ENCODE data around the gene BLVRA.
A peak's percentile ranks its signal among the peaks of the same experiment; 100 is the strongest.

Gene BLVRA

GRCh38 chr7:43716598-43716997 is 41.9 kb upstream of the BLVRA start:
- H3K9ac ChIP-seq (ENCODE audit: low read length), result no peak overlapping the region
- H3K4me3 ChIP-seq (ENCODE audit: insufficient read depth, low read length, poor library complexity, severe bottlenecking), result no peak overlapping the region
- no peaks in the 10 kb centered on the region; the same call in 1 of the 2 replicates for H3K36me3 ChIP-seq (ENCODE audit: low read length)
- H4K20me1 ChIP-seq (ENCODE audit: low read depth, low read length), result 0 out of 2 replicates have a peak, but pooled peaks cover 4% of the 10 kb centered on the region
- no peak for TF ChIP-seq CTCF (IDR thresholded peaks at IDR 0.05; ENCODE audit: insufficient read depth, low read length, poor library complexity, severe bottlenecking)
- TF ChIP-seq EZH2phosphoT487 (conservative IDR thresholded peaks at IDR 0.05; ENCODE audit: low read length), result no peak
- H3K27ac ChIP-seq (ENCODE audit: low read depth, low read length), result no peak overlapping the region
- no peaks in the 10 kb centered on the region for H3K9me3 ChIP-seq (ENCODE audit: insufficient read depth, low read length)
- H2AFZ ChIP-seq (ENCODE audit: low read depth, low read length, severe bottlenecking), result no peak overlapping the region
- H3K4me2 ChIP-seq (ENCODE audit: low read depth, low read length, poor library complexity, severe bottlenecking), result no peak overlapping the region
- peaks cover 99% of the 10 kb centered on the region for H3K79me2 ChIP-seq (ENCODE audit: insufficient read depth, low read length)
- no peaks in the 10 kb centered on the region for H3K9me2 ChIP-seq (replicated peaks; ENCODE audit: insufficient read depth, low read length)
- H3F3A ChIP-seq (ENCODE audit: insufficient read depth), result peaks cover 2% of the 10 kb centered on the region; the same call in 1 of the 2 replicates
- no peaks in the 10 kb centered on the region for H3K27me3 ChIP-seq (ENCODE audit: low read length)

GRCh38 chr7:43721193-43721806 is 37.2 kb upstream of the BLVRA start:
- Histone ChIP-seq H3K36me3 (ENCODE audit: low read length) (no peaks in the 10 kb centered on the region), H3K27ac (ENCODE audit: low read depth, low read length) (no peak overlapping the region), H3K4me2 (ENCODE audit: low read depth, low read length, poor library complexity, severe bottlenecking) (peak overlapping the region; percentile 5), H3K9ac (ENCODE audit: low read length) (no peak overlapping the region), H3F3A (ENCODE audit: insufficient read depth) (peaks cover 7% of the 10 kb centered on the region; the same call in 1 of the 2 replicates), H4K20me1 (ENCODE audit: low read depth, low read length) (no peaks in the 10 kb centered on the region), H3K9me3 (ENCODE audit: insufficient read depth, low read length) (no peaks in the 10 kb centered on the region), H2AFZ (ENCODE audit: low read depth, low read length, severe bottlenecking) (no peak overlapping the region), H3K4me3 (ENCODE audit: insufficient read depth, low read length, poor library complexity, severe bottlenecking) (no peak overlapping the region), H3K27me3 (ENCODE audit: low read length) (no peaks in the 10 kb centered on the region), H3K9me2 (replicated peaks; ENCODE audit: insufficient read depth, low read length) (no peaks in the 10 kb centered on the region), H3K79me2 (ENCODE audit: insufficient read depth, low read length) (peaks cover 100% of the 10 kb centered on the region)
- TF ChIP-seq CTCF (IDR thresholded peaks at IDR 0.05; ENCODE audit: insufficient read depth, low read length, poor library complexity, severe bottlenecking), result peak; percentile 90
- no peak for TF ChIP-seq EZH2phosphoT487 (conservative IDR thresholded peaks at IDR 0.05; ENCODE audit: low read length)

GRCh38 chr7:43723007-43723341 is 35.5 kb upstream of the BLVRA start:
- H3K9ac ChIP-seq (ENCODE audit: low read length), result no peak overlapping the region
- H3K36me3 ChIP-seq (ENCODE audit: low read length), result no peaks in the 10 kb centered on the region
- no peaks in the 10 kb centered on the region for H3K27me3 ChIP-seq (ENCODE audit: low read length)
- no peak overlapping the region for H2AFZ ChIP-seq (ENCODE audit: low read depth, low read length, severe bottlenecking)
- no peaks in the 10 kb centered on the region for H4K20me1 ChIP-seq (ENCODE audit: low read depth, low read length)
- no peak overlapping the region for H3K4me3 ChIP-seq (ENCODE audit: insufficient read depth, low read length, poor library complexity, severe bottlenecking)
- H3K27ac ChIP-seq (ENCODE audit: low read depth, low read length), result no peak overlapping the region
- no peaks in the 10 kb centered on the region for H3K9me3 ChIP-seq (ENCODE audit: insufficient read depth, low read length)
- no peaks in the 10 kb centered on the region for H3K9me2 ChIP-seq (replicated peaks; ENCODE audit: insufficient read depth, low read length)
- peaks cover 7% of the 10 kb centered on the region; the same call in 1 of the 2 replicates for H3F3A ChIP-seq (ENCODE audit: insufficient read depth)
- H3K4me2 ChIP-seq (ENCODE audit: low read depth, low read length, poor library complexity, severe bottlenecking), result no peak overlapping the region
- peaks cover 100% of the 10 kb centered on the region for H3K79me2 ChIP-seq (ENCODE audit: insufficient read depth, low read length)
- TF ChIP-seq EZH2phosphoT487 (conservative IDR thresholded peaks at IDR 0.05; ENCODE audit: low read length), result no peak
- TF ChIP-seq CTCF (IDR thresholded peaks at IDR 0.05; ENCODE audit: insufficient read depth, low read length, poor library complexity, severe bottlenecking), result no peak

All from SU-DHL-6 (cell line).